Neuron (in vitro differentiated cells): ENCODE results near the gene SIPA1L3.
"Not testable (repeated sequence)": the region's sequence is repeated elsewhere in the genome, so short reads cannot be mapped to it uniquely, and the experiment has no call there.

ENCODE experiments used
- H2AFZ ChIP-seq: one replicate; pipeline ENCODE4 v1.6.1; 2013; ENCODE audit warnings: low read depth, mild to moderate bottlenecking, inconsistent platforms, low read length, moderate library complexity
- H3K27me3 ChIP-seq: one replicate; pipeline ENCODE4 v1.6.1; 2013; ENCODE audit warnings: low read length; ENCODE audit not compliant: insufficient read depth
- H3K36me3 ChIP-seq: one replicate; pipeline ENCODE4 v1.6.1; 2013; ENCODE audit warnings: low read length; ENCODE audit not compliant: insufficient read depth
- H3K4me1 ChIP-seq: one replicate; pipeline ENCODE4 v1.6.1; 2013; ENCODE audit warnings: low read length; ENCODE audit not compliant: insufficient read depth
- H3K4me3 ChIP-seq: 2 replicates; pipeline ENCODE4 v1.5.1; 2013; ENCODE audit warnings: mild to moderate bottlenecking, low read length, moderate library complexity
- H3K9me3 ChIP-seq: one replicate; pipeline ENCODE4 v1.6.1; 2013; ENCODE audit warnings: low read length

The SIPA1L3 gene

DNA sequence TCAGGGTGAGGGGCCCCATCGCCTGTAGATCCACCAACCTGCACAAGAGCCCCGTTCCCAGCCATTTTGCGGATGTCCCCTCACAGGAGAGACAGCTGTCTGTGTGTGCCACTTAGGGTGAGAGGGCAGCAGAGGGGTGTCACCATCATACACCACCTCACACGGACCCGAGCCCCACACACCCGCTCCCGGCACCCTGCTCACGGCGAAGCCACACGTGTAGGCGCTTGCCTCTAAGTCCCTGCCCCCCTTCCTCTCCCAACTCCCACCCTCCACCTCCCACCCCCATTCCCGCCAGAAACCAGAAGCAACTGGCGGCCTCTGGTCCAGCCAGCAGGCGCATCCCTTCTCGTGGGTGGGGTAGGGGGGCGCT lies 321.0 kb downstream of the SIPA1L3 start:
- Histone ChIP-seq H3K4me3 (peak overlapping the region; percentile 56), H3K9me3 (no peaks in the 10 kb centered on the region), H3K27me3 (no peaks in the 10 kb centered on the region), H3K36me3 (peaks cover 1% of the 10 kb centered on the region), H3K4me1 (peaks cover 27% of the 10 kb centered on the region), H2AFZ (no peak overlapping the region)

DNA sequence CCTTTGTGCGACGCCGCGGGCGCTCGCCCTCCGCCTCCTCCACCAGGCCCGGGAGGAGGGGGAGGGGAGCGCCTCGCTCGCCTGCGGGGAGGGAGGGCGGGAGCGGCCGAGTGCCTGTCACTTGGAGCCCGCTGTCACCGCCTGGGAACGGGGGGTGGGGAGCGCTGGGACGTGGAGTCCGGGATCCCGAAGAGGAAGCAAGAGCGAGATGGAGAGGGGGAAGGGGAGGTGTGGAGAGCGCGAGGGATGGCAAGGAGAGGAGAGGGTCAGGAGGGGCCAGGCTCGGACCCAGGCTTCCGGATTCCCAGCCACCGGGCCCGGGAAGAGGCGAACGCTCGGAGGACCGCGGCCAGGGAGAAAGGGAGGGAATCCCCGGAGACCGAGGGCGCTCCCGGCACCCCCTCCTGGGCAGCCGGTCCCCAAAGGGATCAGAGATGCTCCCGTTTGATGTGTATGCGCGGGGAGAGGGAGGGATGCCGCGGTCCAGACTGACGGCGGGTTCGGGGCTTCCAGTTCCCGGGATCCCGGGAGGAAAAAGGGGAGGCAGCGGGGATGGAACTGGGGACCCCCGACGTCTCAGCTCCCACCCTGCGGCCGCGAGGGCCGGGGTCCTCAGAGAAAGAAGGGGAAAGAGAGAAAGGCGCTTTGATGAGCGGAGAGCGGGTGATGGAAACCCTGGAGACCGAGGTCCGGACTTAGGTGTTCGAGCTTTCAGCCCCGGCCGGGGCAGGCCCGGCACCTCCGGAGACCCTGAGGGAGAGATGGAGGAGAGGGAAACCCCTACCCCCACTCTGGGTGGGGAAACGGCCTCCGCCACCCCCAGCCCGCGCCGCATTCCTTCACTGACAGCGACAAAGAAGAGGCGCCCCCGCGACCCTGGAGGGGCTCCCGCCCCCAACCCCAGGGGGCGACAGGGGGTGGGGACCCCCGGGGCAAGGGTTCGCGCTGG lies 321.8 kb downstream of the SIPA1L3 start:
- Histone ChIP-seq H3K4me3 (peak overlapping the region; percentile 65), H3K27me3 (no peaks in the 10 kb centered on the region), H3K4me1 (peaks cover 20% of the 10 kb centered on the region), H3K9me3 (no peaks in the 10 kb centered on the region), H2AFZ (no peak overlapping the region), H3K36me3 (no peaks in the 10 kb centered on the region)

DNA sequence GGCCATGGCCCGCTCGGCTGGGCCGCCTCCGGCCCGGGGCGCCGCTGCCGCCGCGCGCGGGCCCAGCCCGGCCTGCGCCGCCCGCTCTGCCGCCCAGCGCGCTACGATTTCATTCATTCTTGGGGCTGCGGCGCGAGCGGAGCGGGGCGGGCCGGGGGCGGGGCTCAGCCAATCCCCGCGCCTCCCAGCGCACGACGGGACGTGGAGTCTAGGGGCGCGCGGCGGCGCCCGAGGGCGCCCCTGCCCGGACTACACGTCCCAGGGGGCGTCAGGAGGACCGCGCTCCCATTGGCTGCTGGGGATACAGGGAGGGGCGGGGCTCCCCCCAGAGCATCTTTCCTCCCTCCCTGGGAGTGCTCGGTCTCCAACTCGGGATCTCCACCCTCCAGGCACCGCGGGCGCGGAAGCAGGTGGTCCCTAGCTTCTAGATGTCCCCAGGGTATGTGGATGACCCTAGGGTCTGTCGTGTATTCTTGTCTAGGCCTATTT lies 322.6 kb downstream of the SIPA1L3 start:
- H3K27me3 ChIP-seq, result no peaks in the 10 kb centered on the region
- no peaks in the 10 kb centered on the region for H3K36me3 ChIP-seq
- peaks cover 19% of the 10 kb centered on the region for H3K4me1 ChIP-seq
- no peak overlapping the region for H2AFZ ChIP-seq
- H3K9me3 ChIP-seq, result no peaks in the 10 kb centered on the region
- peak overlapping the region; percentile 65 for H3K4me3 ChIP-seq

DNA sequence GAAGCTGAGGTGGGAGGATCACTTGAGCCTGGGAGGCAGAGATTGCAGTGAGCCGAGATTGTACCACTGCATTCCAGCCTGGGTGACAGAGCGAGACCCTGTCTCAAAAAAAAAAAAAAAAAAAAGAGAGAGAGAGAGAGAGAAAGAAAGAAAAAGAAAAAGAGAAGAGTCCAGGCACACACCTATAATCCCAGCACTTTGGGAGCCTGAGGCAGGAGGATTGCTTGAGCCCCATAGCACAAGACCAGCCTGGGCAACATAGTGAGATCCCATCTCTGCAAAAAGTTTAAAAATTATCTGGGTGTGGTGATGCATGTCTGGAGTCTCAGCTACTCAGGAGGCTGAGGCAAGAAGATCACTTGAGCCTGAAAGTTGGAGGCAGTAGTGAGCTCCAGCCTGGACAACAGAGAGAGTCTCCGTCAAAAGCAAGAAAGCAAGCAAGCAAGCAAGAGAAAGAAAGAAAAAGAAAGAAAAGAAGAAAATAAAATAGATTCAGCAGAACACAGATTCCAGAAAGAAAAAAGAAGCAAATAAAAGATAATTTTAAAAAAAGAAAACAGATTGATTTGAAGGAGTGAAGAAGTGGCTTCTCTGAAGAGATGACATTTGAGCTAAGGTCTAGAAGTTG lies 323.6 kb downstream of the SIPA1L3 start:
- not testable (repeated sequence) for H3K36me3 ChIP-seq, H3K4me3 ChIP-seq, H3K27me3 ChIP-seq, H3K9me3 ChIP-seq, H2AFZ ChIP-seq
- H3K4me1 ChIP-seq, result peaks cover 19% of the 10 kb centered on the region

DNA sequence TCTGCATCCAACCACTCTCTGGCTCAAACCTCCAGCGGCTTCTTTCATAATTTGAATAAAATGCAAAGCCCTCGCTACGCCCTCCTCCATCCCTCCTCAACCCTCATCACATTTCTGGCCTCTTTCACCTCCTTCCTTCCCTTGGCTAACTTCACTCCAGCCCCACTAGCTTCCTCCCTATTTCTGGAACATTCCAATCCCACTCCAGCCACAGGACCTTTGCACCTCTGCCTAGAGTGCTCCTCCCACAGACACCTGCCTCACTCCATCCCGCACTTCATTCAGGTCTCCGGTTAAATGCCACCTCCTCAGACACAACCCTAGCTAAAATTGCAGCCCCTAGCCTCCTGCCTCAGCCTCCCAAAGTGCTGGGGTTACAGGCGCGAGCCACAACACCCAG lies 324.9 kb downstream of the SIPA1L3 start:
- no peak overlapping the region for H3K4me3 ChIP-seq
- H2AFZ ChIP-seq, result no peak overlapping the region
- peaks cover 14% of the 10 kb centered on the region for H3K4me1 ChIP-seq
- no peaks in the 10 kb centered on the region for H3K36me3 ChIP-seq
- no peaks in the 10 kb centered on the region for H3K9me3 ChIP-seq
- H3K27me3 ChIP-seq, result no peaks in the 10 kb centered on the region

DNA sequence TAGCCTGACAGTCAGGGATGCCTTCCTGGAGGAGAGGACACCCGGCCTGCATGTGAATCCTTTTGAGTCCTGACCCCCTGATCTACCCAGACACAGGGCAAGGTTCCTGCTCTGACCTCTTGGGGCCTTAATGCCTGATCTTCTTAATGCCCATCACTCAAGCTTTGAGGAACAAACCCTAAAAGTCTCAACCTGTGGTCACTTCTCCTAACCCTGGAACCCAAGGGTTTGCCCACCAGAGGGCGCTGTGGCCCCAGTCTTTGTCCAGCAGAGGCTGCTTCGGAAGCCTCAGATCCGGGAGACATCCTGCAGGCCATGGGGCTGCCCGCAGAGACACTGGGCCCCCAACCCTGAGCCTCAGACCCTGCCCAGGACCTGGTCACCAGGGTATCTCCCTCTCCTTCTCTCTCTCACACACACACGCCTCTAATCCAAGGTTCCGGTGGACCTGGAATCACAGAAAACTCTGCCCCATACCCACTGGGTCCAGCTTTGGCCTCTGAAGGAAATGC lies 326.8 kb downstream of the SIPA1L3 start:
- H3K9me3 ChIP-seq, result no peaks in the 10 kb centered on the region
- peaks cover 3% of the 10 kb centered on the region for H3K4me1 ChIP-seq
- no peaks in the 10 kb centered on the region for H3K36me3 ChIP-seq
- no peak overlapping the region for H2AFZ ChIP-seq
- H3K27me3 ChIP-seq, result no peaks in the 10 kb centered on the region
- H3K4me3 ChIP-seq, result no peak overlapping the region

DNA sequence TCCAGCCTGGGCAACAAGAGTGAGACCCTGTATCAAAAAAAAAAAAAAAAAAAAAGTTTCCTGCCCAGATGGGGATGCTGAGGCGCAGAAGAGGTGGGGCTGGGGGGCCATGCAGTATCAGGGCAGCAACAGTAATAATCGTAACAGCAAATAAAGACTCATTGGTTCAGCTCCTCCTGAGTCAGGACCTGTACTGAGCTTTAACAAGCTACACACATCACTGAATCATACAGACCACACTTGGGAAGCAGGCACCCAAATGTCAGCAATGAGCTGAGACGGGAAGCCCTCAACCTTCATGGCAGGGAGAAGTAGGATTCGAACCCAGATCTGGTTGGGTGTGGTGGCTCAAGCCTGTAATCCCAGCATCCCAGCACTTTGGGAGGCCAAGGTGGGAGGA lies 327.6 kb downstream of the SIPA1L3 start:
- Histone ChIP-seq H3K4me1 (peaks cover 3% of the 10 kb centered on the region), H3K36me3 (no peaks in the 10 kb centered on the region), H3K27me3 (no peaks in the 10 kb centered on the region), H2AFZ (no peak overlapping the region), H3K4me3 (no peak overlapping the region), H3K9me3 (no peaks in the 10 kb centered on the region)

DNA sequence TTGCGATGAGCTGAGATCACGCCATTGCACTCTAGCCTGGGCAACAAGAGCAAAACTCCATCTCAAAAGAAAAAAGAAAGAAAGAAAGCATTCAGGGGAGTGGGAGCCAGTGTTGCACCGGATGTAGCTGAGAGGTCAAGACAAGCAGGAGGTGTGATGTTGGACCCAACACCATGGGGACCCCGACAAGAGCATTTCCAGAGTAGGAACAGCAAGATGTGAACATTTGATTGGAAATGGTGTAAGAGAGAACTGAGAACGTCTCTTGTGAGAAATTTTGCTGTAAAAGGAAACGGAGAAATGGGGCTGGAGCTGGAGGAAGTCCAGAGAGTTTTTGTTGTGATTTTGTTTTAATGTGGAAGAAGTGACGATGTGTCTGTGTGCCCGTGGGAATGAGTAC lies 332.8 kb downstream of the SIPA1L3 start:
- H3K4me1 ChIP-seq, result no peaks in the 10 kb centered on the region

DNA sequence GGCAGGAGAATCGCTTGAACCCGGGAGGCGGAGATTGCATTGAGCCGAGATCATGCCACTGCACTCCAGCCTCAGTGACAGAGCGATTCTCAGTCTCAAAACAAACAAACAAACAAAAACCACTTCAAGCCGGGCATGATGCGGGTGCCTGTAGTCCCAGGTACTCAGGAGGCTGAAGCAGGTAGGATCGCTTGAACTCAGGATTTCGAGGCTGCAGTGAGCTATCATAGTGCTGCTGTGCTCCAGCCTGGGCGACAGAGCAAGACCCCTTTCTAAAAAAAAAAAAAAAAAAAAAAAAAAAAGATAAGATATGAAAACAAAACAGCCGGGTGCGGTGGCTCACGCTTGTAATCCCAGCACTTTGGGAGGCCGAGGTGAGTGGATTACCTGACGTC lies 336.3 kb downstream of the SIPA1L3 start:
- Histone ChIP-seq H3K36me3 (no peaks in the 10 kb centered on the region), H3K27me3 (no peaks in the 10 kb centered on the region), H3K9me3 (no peaks in the 10 kb centered on the region), H3K4me3 (no peak overlapping the region), H2AFZ (no peak overlapping the region), H3K4me1 (no peaks in the 10 kb centered on the region)

More for the DNA sequence above, 332.8 kb downstream of the SIPA1L3 start:
- Histone ChIP-seq H2AFZ (no peak overlapping the region), H3K27me3 (no peaks in the 10 kb centered on the region), H3K4me3 (no peak overlapping the region), H3K9me3 (no peaks in the 10 kb centered on the region), H3K36me3 (no peaks in the 10 kb centered on the region)

DNA sequence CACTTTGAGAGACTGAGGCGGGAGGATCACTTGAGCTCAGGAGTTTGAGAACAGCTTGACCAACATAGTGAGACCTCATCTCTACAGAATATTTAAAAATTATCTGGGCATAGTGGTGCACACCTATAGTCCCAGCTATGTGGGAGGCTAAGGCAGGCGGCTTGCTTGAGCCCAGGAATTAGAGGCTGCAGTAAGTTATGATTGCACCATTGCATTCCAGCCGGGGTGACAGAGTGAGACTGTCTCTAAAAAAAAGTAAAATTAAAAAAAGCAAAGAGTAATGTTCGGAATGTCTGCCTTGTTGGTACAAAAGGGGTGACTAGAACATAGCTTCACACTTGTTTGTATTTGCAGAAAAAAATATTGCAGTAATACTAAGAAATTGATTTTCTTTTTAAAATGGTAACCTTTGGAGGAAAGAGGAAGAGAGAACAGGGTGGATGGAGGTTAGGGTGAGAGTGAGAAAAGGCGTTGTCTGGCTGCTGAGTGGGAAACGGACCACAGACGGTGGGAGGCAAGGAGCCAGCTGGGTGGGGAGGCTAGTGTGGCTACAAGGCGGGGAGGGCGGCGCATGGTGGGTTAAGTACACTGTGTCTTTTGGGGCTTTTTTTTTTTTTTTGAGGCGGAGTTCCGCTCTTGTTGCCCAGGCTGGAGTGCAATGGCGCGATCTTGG lies 339.0 kb downstream of the SIPA1L3 start:
- H2AFZ ChIP-seq, result no peak overlapping the region
- H3K27me3 ChIP-seq, result no peaks in the 10 kb centered on the region
- H3K4me1 ChIP-seq, result peaks cover 5% of the 10 kb centered on the region
- no peaks in the 10 kb centered on the region for H3K36me3 ChIP-seq
- no peaks in the 10 kb centered on the region for H3K9me3 ChIP-seq
- no peak overlapping the region for H3K4me3 ChIP-seq

DNA sequence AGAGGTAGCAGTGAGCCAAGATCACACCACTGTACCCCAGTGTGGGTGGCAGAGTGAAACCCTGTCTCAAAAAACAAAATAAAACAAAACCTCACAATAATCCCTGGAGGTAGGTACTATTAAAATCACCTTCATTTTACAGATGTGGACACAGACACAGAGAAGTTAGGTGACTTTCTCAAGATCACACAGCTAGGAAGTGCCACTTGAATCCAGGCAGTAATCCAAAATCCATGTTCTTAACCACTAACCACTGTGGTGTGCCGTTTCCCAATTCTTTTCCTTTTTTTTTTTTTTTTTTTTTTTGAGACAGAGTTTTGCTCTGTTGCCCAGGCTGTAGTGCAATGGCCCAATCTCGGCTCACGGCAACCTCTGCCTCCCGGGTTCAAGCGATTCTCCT lies 340.1 kb downstream of the SIPA1L3 start:
- Histone ChIP-seq H2AFZ (no peak overlapping the region), H3K4me3 (no peak overlapping the region), H3K27me3 (no peaks in the 10 kb centered on the region), H3K9me3 (no peaks in the 10 kb centered on the region), H3K4me1 (peaks cover 15% of the 10 kb centered on the region), H3K36me3 (no peaks in the 10 kb centered on the region)

DNA sequence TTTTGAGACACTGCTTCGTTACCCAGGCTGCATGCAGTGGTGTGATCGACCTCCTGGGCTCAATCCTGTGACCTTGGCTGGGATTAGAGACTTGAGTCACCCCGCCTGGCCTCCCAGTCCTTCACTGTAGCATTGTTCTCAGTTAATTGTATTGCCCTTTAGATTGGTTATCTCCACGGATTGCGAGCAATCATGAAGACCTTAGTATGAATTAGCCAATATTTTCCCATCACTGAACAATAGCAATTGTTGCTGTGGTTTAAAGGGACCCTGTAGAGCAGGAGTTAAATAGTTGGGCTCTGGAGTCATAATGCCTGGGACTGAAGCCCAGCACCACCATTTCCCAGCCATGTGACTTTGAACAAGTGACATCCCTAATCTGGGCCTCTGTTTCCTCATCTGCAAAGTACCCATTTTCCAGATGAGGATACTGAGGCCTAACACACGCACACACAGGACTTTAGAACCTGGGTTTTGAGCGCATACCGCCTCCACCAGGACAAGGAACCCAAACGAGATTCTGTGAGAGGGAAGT lies 340.8 kb downstream of the SIPA1L3 start:
- no peaks in the 10 kb centered on the region for H3K9me3 ChIP-seq
- H3K4me1 ChIP-seq, result peaks cover 22% of the 10 kb centered on the region
- H3K36me3 ChIP-seq, result no peaks in the 10 kb centered on the region
- H3K4me3 ChIP-seq, result no peak overlapping the region
- H2AFZ ChIP-seq, result no peak overlapping the region
- no peaks in the 10 kb centered on the region for H3K27me3 ChIP-seq

DNA sequence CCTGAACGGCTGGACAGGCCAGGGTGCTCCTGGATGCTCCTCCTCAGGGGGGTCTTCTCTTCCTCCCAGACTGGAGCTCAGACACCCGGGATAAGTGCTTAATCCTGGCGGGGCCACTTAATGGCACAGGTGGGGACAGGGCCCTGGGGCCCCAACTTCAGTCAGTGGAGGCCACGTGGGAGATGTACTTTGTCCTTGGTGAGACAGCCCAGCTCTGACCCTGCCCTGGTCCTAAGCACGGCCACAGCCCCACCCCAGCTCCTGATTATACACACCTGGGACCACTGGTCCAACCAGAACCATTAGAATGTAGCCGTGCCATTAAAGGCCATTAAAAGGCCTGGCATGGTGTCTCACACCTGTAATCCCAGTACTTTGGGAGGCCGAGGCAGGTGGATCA lies 341.4 kb downstream of the SIPA1L3 start:
- Histone ChIP-seq H3K9me3 (no peaks in the 10 kb centered on the region), H3K4me3 (no peak overlapping the region), H2AFZ (no peak overlapping the region), H3K36me3 (no peaks in the 10 kb centered on the region), H3K27me3 (no peaks in the 10 kb centered on the region), H3K4me1 (peaks cover 28% of the 10 kb centered on the region)
